Brain microvascular endothelial cell (primary cell): Measurements from ENCODE around the gene LSG1.

Experiments used
- DNase-seq: peaks from one replicate; pipeline ENCODE4 v3.0.0-alpha.2; 2020
- H3K27ac ChIP-seq: fragments of 250-450 bp; sonication (Bioruptor Pico); 2 replicates; pipeline ENCODE4 v1.5.1; 2020; ENCODE audit warnings: mild to moderate bottlenecking, moderate library complexity
- H3K27me3 ChIP-seq: fragments of 250-450 bp; sonication (Bioruptor Pico); replicated peaks from 2 replicates; pipeline ENCODE4 v1.5.1; 2020; ENCODE audit warnings: mild to moderate bottlenecking
- H3K36me3 ChIP-seq: fragments of 250-450 bp; sonication (Bioruptor Pico); replicated peaks from 2 replicates; pipeline ENCODE4 v1.5.1; 2020; ENCODE audit warnings: mild to moderate bottlenecking
- H3K4me3 ChIP-seq: 2 replicates; pipeline ENCODE4 v1.5.1; 2011; ENCODE audit warnings: low read depth, mild to moderate bottlenecking, control low read depth, low read length, moderate library complexity
- CTCF ChIP-seq: IDR thresholded peaks from 2 replicates; pipeline ENCODE4 v1.5.1; 2011; ENCODE audit warnings: low read depth, mild to moderate bottlenecking, moderate library complexity, low read length, control low read depth, inconsistent platforms; ENCODE audit errors: missing control alignments
- in situ Hi-C: cut with HindIII; loops from 2 replicates; pipeline ENCODE4 v1.10.0; 2017; ENCODE audit warnings: low sequenced_read_pairs, low pct_ligation_motif_present

Gene LSG1

GRCh38 chr3:194705227-194705626 lies 33.2 kb upstream of the LSG1 start:
- TF ChIP-seq CTCF: no peak
- no peaks in the 10 kb centered on the region for H3K27me3 ChIP-seq
- in situ Hi-C loops: no loop called here
- DNase-seq: no peak
- no peaks in the 10 kb centered on the region for H3K36me3 ChIP-seq
- H3K4me3 ChIP-seq: no peak overlapping the region
- no peak overlapping the region for H3K27ac ChIP-seq

GRCh38 chr3:194702545-194702944 lies 30.6 kb upstream of the LSG1 start:
- in situ Hi-C loops: no loop called here
- H3K36me3 ChIP-seq: no peaks in the 10 kb centered on the region
- H3K27me3 ChIP-seq: no peaks in the 10 kb centered on the region
- TF ChIP-seq CTCF: no peak
- no peak overlapping the region for H3K4me3 ChIP-seq
- no peak overlapping the region for H3K27ac ChIP-seq
- DNase-seq: no peak

DNA sequence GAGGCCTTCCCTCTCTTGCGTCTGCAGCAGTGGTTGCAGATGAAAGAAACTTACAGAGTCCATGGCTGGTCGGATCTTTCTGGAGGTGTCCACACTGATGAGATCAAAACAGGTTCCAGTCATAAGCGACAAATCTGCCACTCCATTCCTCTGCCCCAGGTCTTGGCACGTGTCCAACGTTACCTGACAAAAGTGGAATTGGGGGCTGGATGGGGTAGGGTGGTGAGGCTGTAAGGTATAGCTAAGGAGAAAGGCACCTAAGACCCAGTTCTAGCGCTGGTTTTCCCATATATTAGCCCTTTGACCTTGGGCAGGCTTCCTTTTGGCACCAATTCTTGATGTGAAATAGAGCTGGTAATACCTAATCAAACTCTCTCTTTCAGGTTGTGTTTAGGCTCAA lies 24.7 kb upstream of the LSG1 start:
- Histone ChIP-seq H3K36me3 (no peaks in the 10 kb centered on the region), H3K4me3 (no peak overlapping the region), H3K27me3 (no peaks in the 10 kb centered on the region), H3K27ac (no peak overlapping the region)
- in situ Hi-C loops: no loop called here
- no peak for DNase-seq
- TF ChIP-seq CTCF: no peak

DNA sequence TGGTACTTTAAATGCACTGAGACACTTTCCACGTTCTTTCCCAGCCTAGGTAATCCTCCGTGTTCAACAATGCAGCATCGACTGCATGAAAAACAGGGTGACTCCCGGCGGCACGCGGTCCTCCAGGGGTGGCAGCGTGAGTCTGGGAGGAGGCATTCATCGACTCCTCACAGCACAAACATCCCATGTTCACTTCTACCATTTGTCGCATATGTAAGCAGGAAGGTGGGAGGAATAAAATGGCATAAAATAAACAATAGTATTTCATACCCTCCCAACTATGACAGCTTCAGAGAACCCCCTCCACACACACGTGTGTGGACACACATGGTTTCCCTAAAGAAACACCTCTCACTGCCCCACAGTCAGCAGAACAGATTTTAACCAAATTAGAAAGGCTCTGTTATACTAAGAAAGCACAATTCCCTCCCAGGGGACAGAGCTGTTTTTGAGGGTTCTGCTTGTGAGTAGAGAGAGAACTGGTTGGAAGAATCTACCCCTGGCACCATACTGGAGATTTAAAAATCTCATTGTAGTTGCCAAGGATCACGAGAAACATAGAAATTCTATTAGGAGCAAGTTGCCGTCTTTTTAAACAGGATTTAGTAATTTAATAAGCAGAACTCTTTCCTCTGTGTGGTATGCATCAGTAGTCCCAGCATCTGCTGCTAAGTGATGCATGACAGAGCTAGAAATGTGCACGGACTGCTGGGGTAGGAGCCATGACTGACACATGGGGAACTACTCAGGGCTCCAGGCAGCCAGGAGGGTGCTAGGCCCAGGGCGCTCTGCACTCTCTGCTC lies 19.7 kb upstream of the LSG1 start:
- H3K36me3 ChIP-seq: peaks cover 19% of the 10 kb centered on the region
- H3K4me3 ChIP-seq: no peak overlapping the region
- no peaks in the 10 kb centered on the region for H3K27me3 ChIP-seq
- in situ Hi-C loops: no loop called here
- no peak overlapping the region for H3K27ac ChIP-seq
- no peak for TF ChIP-seq CTCF
- peak; percentile 38 for DNase-seq

DNA sequence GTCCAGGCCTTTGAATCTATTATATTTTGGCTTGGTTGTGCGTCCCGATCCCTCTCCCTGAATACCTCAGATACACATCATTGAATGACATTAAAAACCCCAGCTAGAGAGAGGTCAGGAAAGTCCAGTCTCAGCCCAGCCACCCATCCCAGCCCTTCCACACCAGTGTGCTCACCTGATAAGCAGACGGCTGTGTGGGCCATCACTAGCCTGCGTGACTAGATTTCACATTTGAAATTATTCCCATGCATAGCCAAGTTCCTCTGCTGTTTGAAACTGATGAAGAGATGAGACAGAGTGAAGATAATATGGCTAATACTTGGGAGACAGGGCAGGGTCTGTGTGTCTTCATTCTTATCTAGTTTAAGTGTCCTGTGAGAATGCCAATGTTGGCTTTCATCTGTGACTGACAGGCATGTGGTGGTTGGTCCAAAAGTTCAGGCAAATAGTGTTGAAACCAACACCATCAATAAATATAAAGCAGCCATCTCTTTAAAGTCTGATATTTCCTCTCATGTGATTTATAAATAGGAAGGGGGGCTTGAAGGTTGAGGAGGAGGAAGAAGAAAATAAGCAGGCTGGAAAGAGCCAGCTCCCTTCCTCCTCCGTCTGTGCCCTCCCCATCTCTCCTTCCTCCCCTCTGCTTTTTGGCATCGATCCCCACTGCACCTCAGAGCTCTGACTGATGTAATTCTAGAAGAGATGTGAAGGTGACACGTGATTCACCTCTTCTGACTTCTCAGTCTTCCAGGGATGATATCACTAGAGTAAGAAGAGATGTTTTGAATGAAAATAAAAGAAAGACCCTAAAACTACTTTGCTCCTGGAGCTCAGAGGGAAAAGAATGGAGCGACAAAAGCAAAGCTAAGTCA lies 18.7 kb upstream of the LSG1 start:
- Histone ChIP-seq H3K4me3 (no peak overlapping the region), H3K36me3 (peaks cover 20% of the 10 kb centered on the region), H3K27me3 (no peaks in the 10 kb centered on the region), H3K27ac (peak overlapping the region; percentile 5)
- TF ChIP-seq CTCF: no peak
- peak; percentile 49 for DNase-seq
- in situ Hi-C loops: no loop called here
